HG02852 (cell line): Measurements from ENCODE around the gene RBM8A.
A peak's percentile ranks its signal among the peaks of the same experiment; 100 is the strongest.
"Not testable (repeated sequence)": the region's sequence is repeated elsewhere in the genome, so short reads cannot be mapped to it uniquely, and the experiment has no call there.

Source experiments
- ATAC-seq: cut with Tn5 transposase; IDR thresholded peaks from one replicate; pipeline ENCODE4 v1.9.1; 2021; ENCODE audit warnings: mild to moderate bottlenecking, moderate library complexity; ENCODE audit not compliant: unreplicated experiment

RBM8A gene

GRCh38 chr1:145956781-145957442 is 29.6 kb upstream of the RBM8A start:
- no peak for ATAC-seq

DNA sequence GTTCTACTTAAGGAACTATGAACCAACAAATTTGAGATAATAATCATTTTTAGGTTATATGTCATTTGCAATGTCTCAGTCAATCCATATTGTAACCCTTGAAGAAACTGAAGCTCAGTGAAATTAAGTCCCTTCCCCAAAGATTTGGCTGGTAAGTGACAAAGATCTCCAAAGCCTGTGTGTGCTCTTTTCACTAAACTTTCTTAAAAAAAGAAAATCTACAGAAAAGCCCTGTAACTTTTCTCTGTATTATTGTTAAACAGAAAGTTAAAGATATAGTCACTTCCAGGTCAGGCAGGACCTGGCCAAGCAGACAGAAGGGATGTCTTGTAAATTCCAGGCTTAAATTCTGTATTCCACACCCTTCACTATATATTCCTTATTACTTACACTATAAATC is 29.1 kb upstream of the RBM8A start:
- ATAC-seq = no peak

GRCh38 chr1:145955436-145955835 is 28.2 kb upstream of the RBM8A start:
- no peak for ATAC-seq

DNA sequence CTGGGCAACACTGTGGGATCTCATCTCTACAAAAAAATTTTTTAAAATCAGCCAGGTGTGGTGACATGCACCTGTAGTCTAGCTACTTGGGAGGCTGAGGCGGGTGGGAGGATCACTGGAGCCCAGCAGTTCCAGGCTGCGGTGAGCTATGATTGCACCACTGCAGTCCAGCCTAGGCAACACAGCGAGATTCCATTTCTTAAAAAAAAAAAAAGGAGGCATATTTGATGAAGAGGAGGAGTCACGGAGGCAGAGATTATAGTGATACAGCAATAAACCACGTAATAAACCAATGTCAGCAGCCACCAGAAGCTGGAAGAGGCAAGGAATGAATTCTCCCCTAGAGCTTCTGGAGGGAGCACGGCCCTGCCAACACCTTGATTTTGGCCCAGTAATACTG is 26.6 kb upstream of the RBM8A start:
- no peak for ATAC-seq

GRCh38 chr1:145952903-145953302 is 25.6 kb upstream of the RBM8A start:
- no peak for ATAC-seq

DNA sequence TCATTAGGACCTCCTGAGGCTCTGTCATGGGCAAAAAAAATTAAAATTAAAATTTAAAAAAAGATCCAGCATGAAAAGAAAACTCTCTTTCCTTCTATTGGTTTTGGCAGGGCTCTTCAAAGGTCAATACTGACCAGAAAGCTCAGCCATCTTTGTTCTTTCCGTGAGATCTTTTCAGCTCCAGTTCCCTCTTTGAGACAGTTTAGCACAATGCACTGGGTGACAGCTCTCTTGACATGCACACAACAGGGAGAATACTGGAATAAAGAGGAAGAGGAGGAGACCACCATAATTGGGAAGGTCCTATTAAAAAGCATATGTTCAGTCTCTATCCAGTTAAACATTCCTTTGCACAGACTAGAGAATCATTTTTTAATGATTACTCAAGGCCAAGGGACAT is 24.2 kb upstream of the RBM8A start:
- no peak for ATAC-seq

DNA sequence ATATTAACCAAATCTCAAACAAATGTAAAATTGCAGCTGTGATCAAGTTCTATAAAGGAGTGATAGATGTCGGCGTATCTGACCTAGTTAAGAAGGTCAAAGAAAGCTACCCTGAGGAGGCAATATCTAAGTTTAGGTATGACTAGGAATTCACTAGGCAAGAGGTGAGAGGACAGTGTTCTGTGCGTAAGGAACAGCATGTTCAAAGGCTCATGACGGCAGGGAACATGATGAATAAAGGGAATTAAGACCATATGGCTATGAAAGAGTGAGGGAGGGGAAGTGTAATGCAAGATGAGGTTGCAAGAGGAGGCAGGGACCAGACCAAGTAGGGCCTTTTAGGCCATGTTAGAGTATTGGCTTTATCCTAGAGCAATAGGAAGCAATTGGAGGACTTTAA is 21.9 kb upstream of the RBM8A start:
- ATAC-seq = no peak

DNA sequence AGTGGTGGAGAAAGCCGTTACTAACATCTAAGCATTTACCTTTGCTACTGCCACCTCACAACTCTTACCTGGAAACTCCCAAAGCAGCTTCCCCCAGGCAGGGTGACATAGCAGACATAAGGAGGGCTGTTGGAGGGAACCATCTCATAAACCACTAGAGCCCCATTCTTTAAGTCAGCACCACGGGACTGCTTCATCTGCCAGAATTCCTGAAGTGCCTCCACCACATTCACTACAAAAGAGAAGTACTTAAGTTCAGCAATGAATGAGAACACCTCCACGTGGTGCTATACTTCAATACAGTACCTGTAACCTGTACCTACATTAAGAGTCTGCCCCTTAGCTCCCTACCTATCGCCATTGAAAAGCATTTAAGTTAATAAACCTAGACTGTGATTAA is 20.3 kb upstream of the RBM8A start:
- no peak for ATAC-seq

GRCh38 chr1:145946477-145946986 is 19.2 kb upstream of the RBM8A start:
- no peak for ATAC-seq

GRCh38 chr1:145944532-145944931 is 17.2 kb upstream of the RBM8A start:
- no peak for ATAC-seq

DNA sequence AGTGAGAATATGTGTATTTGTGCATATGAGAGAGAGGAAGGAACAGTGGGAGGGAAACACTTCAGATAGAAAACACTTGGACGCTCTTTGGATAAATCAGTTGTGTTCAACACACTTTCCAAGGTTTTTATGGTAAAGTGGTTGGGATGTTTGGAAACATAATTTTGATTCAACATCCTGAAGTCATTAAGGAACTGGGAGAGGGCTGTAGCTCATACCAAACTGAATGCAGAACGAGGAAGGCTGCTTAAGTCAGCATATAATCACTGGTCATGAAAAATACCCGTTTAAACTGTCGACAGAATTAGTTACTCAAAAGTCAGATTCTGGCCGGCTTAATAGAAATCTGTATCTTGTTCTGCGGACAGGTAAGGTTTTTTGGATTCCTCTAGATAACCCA is 15.6 kb upstream of the RBM8A start:
- no peak for ATAC-seq

DNA sequence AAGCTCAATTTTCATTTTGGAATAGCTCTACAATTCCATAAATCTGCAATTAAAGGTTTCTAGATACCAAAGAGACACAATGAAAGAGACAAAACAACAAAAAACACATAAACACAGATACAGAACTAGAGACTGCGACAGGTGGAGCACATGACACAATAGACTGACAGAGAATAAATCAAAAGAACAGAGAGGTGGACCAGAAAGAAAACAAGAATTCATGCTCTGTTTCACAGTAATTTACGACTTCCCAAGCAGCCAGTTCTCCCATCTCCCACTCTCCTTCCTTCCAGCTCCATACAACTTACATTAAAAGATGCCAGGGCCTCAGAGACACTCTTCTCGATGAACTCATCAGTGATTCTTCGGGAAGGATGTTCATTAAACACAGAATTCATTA is 15.1 kb upstream of the RBM8A start:
- ATAC-seq = no peak

- no peak for ATAC-seq
These were observed 10.2 kb upstream of the RBM8A start for GRCh38 chr1:145937436-145937835.

GRCh38 chr1:145936247-145936646 is 9.0 kb upstream of the RBM8A start:
- no peak for ATAC-seq

DNA sequence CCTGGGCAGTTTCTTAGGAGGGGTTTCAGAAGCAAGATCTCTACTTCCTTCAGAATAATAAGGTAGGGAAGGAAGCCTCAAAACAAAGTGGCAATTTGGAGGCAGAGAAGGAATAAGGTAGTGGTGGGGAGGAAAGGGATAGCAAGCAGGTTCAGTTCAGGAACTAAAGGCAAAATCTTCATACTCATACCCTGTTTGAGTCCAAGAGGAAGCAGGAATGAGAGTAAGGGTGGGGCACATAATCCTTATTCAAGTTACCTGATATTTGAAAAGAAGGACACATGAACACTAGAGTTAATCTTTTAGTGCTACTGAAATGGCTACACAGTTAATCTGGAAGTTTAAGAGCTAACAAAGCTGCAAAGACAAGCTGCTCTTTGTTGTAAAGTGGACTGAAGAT is 8.4 kb upstream of the RBM8A start:
- ATAC-seq = no peak

GRCh38 chr1:145932522-145933009 is 5.3 kb upstream of the RBM8A start:
- not testable (repeated sequence) for ATAC-seq

GRCh38 chr1:145927916-145928643 is 796 bp upstream of the RBM8A start:
- no peak for ATAC-seq

DNA sequence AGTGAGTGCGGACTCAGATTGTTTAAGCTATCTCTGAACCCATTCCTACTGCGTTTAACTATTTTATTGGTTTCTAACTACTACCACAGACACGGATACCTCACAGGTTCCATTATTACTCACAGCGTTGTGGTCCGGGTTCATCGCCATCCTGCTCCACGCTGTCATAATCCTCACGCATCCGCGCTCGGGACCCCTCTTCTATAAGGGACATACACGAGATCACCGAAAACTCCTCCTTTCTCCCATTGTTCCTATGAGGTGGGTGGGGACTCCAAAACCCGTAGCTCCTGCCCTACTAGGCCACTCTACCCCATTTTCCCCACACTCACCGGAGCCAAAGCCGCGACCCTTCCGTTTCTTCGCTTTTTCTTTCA is 610 bp downstream of the RBM8A start:
- ATAC-seq = peak; percentile 4

- ATAC-seq = no peak
These were observed 5.0 kb downstream of the RBM8A start for GRCh38 chr1:145922266-145922665.

DNA sequence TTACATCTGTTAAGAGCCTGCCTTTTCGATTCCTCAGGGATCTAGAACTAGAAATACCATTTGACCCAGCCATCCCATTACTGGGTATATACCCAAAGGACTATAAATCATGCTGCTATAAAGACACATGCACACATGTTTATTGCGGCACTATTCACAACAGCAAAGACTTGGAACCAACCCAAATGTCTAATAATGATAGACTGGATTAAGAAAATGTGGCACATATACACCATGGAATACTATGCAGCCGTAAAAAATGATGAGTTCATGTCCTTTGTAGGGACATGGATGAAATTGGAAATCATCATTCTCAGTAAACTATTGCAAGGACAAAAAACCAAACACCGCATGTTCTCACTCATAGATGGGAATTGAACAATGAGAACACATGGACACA is 7.0 kb downstream of the RBM8A start:
- not testable (repeated sequence) for ATAC-seq

- ATAC-seq = no peak
These were observed 8.0 kb downstream of the RBM8A start for GRCh38 chr1:145918992-145919939.
